C4-2B (cell line): ENCODE measurements around the gene TULP4.

Experiments used
- CTCF ChIP-seq: fragments of 450-650 bp; conservative IDR thresholded peaks from 2 replicates; pipeline ENCODE4 v1.5.1; 2017; ENCODE audit warnings: mild to moderate bottlenecking
- ZFX ChIP-seq: fragments of 450-650 bp; IDR thresholded peaks from 2 replicates; pipeline ENCODE4 v1.6.1; 2017

DNA sequence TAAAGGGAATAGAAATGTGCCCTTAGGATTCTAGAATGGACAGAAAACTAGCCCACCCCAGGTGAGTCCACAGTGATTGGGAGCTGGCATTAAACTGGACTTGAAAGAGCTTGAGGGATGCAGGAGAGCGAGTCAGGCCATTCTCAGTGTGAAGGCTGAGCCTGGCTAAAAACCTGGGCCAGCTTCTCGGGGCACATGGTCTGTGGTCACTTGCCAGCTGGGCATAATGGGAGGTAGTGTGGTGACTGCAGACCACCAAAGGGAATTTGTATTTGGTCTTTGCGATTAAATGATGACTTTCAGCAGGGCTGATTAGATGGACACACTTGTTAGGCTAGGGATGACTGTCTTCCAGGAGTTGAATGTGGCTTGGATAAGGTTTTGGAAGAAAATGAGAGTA is 71.3 kb downstream of the TULP4 start:
- no peak for TF ChIP-seq CTCF
- no peak for TF ChIP-seq ZFX
